ENCODE measurements around the gene ROBO4.

ROBO4 gene

DNA sequence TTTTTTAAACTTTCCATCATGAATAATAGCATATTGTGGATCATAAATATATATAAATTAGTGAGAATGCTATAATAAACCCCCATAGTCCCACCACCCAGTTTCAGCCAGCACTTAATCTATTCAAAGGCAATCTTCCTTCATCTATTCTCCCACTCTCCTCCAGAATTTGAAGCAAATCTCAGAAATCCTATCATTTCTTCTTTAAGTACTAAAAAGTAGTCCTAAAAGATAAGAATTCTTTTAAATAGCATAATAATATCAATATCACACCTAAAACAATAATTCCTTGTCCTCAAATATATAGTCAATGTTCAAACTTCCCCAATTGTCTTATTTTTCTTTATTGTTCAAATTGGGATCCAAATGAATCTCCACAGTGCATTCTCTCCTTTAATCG lies 57.0 kb downstream of the ROBO4 start:
- DNase-seq (ENCODE audit: low read depth): no peak

DNA sequence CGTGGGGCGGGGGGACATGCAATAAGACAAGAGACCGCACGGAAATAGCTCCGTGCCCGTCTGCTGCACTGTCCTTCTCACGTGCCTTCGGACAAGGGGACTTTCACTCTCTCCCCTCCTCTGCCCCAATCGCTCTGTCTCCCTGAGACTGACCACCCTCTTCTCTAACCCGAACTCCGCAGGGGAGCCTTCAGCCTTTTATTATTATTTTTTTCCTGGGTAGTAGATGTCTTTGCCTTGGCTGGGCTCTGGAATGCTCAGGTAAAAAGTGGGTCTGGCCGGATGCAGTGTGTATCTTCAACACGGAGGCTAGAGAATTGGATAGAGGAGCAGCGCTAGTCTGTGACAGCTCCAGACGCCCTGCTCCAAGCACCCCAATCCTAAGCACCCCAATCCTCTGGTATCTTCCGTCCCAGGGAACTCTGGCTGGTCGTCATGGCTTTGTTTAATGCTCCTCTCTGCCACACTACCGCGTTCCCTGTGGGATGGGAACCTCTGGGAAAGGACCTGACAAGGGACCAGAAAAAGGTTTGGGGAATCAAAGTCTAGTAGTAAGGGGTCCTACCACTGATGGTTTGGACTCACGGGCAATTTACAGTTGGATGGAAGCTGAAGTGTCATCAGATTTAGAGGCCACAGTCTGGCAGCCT lies 57.6 kb downstream of the ROBO4 start:
- DNase-seq (ENCODE audit: low read depth): no peak

DNA sequence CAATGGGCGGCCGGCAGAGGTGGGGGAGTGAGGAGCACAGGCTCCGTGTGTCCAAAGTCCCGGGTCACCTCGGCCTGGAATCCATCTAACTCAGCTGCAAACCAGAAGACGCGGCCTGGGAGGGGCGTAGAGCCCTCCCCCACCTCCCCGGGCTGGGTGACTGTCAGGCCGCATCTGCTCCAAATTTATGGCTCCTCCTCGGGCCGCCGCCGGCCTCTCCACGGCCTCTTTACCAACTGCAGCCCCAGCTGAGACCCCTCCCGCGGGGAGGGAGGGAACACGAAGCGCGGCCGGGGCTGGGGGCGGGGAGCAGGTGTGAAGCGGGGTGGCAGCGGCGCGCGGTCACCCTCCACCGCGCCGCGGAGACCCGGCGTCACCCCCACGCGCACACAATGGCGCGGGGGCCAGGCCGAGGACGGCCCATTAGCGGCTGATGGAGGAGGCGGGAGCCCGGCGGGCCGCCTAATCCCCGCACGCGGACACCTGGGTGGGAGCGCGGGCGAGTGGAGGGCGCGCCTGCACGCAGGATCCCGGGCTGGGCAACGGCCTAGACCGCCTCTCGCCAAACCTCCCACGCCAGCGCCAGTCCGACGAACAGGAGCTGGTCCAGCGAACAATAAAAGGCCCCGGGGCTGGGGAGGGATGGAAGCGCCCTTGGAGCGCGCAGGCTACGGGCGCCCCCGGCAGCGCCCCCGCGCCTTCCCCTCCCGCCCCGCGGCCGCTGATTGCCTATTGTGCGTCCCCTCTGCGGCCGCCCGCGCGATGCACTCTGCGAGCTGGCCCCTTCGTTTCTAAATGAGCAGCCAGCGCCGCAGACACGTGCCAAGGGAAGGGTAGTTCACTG lies 58.3 kb downstream of the ROBO4 start:
- no peak for DNase-seq (ENCODE audit: low read depth)

DNA sequence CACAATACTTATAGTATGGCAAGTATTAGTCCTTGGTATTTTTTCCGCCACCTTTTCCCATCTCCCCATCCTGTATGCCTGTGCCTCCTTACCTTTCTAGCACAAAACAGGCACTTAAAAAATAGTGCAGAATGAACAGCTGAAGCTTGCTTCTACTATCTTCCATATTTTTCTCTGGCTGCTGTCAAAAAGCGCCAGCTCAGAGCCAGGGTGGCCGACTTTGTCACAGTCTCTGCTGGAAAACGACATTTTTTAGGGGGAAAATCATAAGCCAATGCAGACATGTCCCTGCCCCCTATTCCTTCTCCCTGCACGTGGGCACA lies 58.9 kb downstream of the ROBO4 start:
- no peak for DNase-seq (ENCODE audit: low read depth)

DNA sequence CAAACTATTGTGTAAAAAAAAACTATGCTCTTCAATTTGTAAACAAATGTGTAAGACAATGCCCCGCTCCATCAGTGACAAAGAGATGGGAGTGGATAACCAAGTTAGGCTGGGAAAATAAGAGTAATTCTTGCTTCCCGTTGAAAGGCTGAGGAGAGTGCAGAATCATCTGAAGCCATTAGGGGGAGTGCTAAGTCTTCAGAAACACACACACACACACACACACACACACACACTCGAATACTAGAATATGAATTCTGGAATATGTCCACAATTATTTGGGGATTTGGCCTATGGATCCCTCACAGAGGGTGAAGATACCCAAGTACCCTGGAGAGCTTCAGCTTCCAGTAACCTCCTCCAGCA lies 60.2 kb downstream of the ROBO4 start:
- peak; percentile 86 for DNase-seq (ENCODE audit: low read depth)

DNA sequence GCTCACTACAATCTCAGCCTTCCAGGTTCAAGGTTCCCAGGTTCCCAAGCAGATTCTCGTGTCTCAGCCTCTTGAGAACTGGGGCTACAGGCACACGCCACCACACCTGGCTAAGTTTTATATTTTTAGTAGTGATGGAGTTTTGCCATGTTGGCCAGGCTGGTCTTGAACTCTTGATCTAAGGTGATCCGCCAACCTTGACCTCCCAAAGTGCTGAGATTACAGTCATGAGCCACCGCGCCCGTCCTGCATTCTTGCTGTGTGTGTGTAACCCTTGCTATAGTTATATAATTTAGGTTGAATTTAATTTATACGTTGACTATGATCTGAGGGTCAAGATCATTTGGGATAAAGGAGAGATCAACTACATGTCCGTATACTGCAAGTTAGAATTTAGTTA lies 61.7 kb downstream of the ROBO4 start:
- no peak for DNase-seq (ENCODE audit: low read depth)

DNA sequence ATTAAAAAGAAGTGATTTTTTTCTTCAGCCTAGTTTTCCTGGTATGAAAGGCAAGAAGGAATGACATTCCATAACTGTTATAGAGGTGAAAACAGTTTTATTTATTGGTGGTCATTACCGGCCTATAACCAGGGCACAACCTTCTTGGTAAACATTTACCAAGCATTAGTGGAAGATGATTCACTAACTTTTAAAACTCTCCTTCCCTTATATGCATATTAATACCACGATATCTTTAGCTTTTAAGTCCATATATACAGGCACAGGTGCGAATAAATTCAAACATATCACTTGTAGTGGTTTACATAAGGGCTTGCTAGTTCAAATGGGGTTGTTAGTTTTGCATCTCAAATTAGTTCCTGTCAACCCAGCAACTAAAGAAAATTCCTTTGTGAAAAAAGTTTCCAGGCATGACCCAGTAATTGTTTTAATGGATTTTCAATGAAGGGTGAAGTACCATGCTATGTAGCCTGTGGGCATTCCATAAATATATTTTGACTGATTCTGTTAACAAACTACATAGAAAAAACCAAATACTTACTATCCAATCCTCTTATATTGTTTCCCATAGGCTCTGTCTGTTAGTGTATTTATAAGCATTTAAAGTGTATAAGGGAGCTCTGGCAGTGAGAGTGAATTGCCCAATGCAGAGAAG lies 63.0 kb downstream of the ROBO4 start:
- DNase-seq (ENCODE audit: low read depth): no peak

Data from amniotic epithelial cell (primary cell).